Islet precursor cell (in vitro differentiated cells): ENCODE measurements around the gene AMN.
A peak's percentile ranks its signal among the peaks of the same experiment; 100 is the strongest.

Source experiments
- DNase-seq: peaks from one replicate; pipeline ENCODE4 v3.0.0-alpha.2; 2018

Gene AMN

DNA sequence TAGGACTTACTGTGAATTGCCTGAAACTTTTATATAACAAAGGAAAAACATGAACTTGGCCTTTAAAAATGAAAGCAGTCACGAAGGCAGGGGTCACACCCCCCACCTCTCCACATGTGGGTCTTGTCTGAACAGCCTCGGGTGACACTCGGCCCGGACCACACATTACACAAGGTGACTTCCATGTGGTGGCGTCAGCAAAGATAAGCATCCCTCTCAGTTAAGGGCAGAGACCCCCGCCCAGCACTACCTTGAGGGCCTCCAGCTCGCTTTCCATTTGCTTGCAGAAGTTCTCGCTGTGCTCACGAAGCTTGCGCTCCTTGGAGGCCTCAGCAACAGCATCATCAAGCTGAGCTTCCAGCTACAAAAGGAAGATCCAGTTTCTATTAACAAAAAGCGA lies 47.4 kb downstream of the AMN start:
- DNase-seq: no peak

DNA sequence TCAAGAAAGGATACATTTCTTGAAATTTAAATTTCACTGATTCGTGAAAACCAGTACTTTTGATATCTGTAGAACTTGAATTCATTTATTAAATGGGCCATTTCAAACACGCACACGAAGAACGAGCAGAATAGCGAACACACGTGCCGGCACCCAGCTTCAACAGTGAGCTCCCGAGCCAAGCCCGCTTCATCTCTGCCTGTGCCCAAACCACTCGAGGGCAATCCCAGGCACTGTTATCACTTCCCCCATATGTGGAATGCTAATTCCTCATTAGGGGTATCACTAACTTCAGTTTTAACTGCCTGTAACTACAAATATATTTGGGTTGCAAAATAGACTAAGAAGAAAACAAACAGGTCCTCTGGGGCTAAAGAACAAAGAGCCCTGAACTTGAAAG lies 48.0 kb downstream of the AMN start:
- no peak for DNase-seq

DNA sequence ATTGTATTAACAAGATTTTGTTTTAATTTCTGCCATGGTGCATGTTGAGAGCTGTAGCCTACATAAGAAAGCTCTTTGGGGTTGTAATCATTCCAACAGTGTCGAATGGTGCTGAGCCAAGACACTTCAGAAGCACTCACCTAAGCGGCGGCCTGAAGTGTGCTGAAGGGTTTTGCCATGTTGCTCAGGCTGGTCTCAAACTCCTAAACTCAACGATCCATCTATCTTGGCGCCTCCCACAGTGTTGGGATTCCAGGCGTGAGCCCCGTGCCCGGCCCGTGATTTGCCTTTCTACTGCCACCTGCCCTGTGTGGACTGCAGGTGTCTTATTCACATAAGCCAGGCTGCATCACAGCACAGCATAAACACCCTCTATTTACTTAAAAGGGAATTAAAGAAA lies 48.9 kb downstream of the AMN start:
- no peak for DNase-seq

DNA sequence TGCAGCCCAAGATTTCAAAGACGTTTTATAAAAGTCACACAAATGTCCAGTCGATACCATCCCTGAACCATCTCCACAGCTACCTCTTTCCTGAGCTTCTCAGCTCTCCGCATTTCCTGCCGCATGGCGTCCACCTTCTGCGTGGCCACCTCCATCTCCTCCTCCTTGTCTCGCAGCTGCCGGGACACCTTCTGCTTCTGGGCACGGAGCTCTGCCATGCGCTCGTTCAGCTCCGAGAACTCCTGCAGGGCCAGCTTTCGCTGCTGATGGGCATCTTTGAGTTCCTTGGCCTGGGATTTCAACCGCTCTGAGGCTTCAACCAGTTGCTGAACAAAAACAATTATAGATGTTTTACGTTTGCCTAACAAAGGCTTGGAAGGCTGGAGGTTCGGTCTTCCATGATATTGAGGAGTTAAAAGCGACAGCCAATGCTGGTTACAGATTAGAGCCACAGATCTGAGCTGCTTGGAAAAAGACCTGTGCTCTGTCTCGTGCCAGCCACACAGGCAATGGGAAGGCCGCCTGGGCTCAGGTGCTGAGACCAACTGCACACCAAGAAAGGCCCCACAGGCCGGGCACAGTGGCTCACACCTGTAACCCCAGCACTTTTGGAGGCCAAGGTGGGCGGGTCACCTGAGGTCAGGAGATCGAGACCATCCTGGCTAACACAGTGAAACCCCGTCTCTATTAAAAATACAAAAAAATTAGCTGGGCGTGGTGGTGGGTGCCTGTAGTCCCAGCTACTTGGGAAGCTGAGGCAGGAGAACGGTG lies 49.6 kb downstream of the AMN start:
- DNase-seq: no peak

DNA sequence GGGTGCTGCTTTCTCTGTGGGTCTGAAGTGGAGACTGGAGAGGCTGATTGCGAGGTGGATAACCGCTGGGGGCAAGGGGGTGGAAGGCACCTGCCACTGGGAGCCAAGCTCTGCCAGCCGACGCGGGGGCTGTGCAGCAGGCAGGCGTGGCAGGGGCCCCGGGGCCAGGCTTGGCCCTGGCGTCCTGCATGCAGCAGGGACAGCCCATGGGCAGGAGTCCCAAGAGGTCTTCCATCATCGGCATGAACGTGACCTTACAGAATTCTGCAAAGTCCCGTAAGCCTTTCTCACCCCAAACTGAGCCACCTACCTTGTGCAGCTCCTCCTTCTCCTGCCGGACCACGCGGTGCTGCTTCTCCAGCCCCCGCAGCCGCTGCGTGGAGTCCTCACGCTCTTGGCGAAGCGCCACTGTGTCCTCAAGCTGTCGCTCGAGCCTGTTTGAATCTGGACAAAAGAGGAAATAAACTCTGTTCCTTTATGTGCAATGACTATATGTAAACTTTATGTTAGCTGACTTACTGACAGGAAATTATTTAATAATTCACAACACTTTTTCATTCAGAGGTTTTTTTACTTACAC lies 51.3 kb downstream of the AMN start:
- DNase-seq: no peak

DNA sequence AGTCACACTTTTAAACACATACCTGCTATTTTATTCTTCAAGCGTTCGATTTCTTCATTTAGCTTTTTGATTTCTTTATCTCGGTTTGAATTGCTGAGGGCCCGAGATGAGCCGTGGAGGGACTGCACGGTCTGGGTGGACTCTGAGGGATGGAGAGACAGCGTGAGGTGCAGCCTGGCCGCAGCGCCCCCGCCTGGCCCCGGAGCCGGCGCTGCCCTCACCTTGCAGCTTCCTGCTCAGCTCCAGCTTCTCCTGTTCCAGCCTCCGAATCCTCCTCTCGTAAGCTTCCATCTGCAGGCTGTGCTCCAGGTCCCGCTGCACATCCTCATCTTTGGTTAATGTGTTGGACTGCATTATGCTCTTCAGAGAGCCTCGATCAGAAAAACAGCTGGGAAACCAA lies 53.2 kb downstream of the AMN start:
- DNase-seq: no peak

DNA sequence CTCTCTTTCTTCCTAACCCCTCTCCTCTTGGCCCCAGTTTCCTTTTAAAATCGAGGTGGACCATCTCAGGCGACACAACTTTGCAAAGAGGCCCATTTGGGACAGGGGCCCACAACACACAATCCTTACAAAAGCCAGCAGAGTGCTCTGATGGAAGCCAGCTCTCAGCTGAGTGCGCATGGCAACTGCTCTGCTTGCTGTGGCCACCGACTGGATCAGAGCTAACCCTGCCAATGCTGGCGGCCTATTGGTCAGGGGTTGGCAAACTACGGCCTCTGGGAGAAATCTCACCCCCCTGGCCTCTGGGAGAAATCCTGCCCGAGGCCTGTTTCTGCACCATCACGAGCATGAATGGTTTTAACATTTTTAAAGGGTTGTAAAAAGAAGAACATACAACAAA lies 55.0 kb downstream of the AMN start:
- peak; percentile 74 for DNase-seq

DNA sequence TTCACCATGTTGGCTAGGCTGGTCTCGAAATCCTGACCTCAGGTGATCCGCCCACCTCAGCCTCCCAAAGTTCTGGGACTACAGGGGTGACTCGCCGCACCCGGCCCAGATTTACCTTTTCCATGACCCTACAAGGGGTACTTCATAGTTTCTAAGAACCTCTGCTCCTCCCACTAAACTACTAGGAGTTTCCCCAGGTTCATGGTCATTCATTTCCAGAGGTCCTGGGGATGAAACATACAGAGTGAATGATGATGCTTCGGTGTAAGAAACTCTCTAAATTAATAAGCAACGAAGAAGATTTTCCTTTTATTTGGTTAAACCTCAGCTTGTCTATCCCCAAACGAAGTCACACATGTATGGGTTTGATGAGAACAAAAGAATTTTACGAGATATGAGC lies 56.9 kb downstream of the AMN start:
- no peak for DNase-seq

DNA sequence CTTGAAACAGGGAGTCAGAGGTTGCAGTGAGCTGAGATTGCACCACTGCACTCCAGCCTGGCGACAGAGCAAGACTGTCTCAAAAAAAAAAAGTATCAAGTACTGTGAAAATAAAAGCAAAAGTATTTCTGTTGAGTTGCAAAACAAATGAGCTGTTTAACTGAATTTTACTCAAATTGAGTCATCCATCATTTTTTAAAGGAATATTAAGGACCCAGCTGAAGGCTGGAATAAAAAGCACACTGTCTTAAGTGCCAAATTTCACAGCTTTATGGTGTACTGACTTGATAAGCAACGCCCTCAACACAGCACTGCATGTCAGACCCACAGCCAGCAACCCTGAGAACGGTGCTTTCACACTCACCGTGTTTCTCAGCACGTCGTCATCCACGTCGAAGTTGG lies 57.9 kb downstream of the AMN start:
- no peak for DNase-seq
